Astrocyte (in vitro differentiated cells and primary cell): ENCODE results near the gene ZBTB16. TPM values are rescaled to one million over a fixed set of nuclear protein-coding genes. Genes with fewer than 3 reads are reported as not detected.

Source experiments
- DNase-seq: peaks from one replicate; pipeline ENCODE4 v3.0.0-alpha.2; 2010; ENCODE audit warnings: low read depth
- FAIRE-seq: peaks from 2 replicates; lab custom pipeline; 2011; peaks lifted over from hg19 to GRCh38; lab: Jason Lieb, UNC
- H2AFZ ChIP-seq: 2 replicates; pipeline ENCODE4 v1.6.0; 2012; ENCODE audit warnings: low read depth, low read length, inconsistent platforms
- H3K27ac ChIP-seq: 2 replicates; pipeline ENCODE4 v1.5.1; 2011; ENCODE audit warnings: low read depth, low read length, inconsistent platforms
- H3K27me3 ChIP-seq: 2 replicates; pipeline ENCODE4 v1.6.0; 2011; ENCODE audit warnings: low read length, inconsistent platforms; ENCODE audit not compliant: insufficient read depth
- H3K36me3 ChIP-seq: 2 replicates; pipeline ENCODE4 v1.5.1; 2011; ENCODE audit warnings: low read length, inconsistent platforms; ENCODE audit not compliant: insufficient read depth
- H3K4me1 ChIP-seq: 2 replicates; pipeline ENCODE4 v1.5.1; 2011; ENCODE audit warnings: low read length, inconsistent platforms; ENCODE audit not compliant: insufficient read depth
- H3K4me2 ChIP-seq: 2 replicates; pipeline ENCODE4 v1.6.0; 2012; ENCODE audit warnings: low read length, inconsistent platforms
- H3K4me3 ChIP-seq: 2 replicates; pipeline ENCODE4 v1.5.1; 2011; ENCODE audit warnings: low read depth, mild to moderate bottlenecking, low read length, inconsistent platforms; ENCODE audit not compliant: insufficient read depth
- H3K79me2 ChIP-seq: 2 replicates; pipeline ENCODE4 v1.6.0; 2012; ENCODE audit warnings: mild to moderate bottlenecking, low read length, inconsistent platforms; ENCODE audit not compliant: insufficient read depth
- H3K9ac ChIP-seq: 2 replicates; pipeline ENCODE4 v1.6.0; 2012; ENCODE audit warnings: mild to moderate bottlenecking, low read length, inconsistent platforms
- H3K9me3 ChIP-seq: 2 replicates; pipeline ENCODE4 v1.5.1; 2012; ENCODE audit warnings: low read depth, mild to moderate bottlenecking, low read length, inconsistent platforms; ENCODE audit not compliant: insufficient read depth
- H4K20me1 ChIP-seq: 2 replicates; pipeline ENCODE4 v1.6.0; 2012; ENCODE audit warnings: low read length, inconsistent platforms; ENCODE audit not compliant: insufficient read depth
- H3K27ac Mint-ChIP-seq: one replicate; pipeline ENCODE4 v1.8.0; 2021; ENCODE audit warnings: mild to moderate bottlenecking, mixed read lengths; ENCODE audit not compliant: unreplicated experiment
- H3K27me3 Mint-ChIP-seq: one replicate; pipeline ENCODE4 v1.8.0; 2021; ENCODE audit warnings: low read depth, mixed read lengths; ENCODE audit not compliant: unreplicated experiment
- H3K36me3 Mint-ChIP-seq: one replicate; pipeline ENCODE4 v1.8.0; 2021; ENCODE audit warnings: low read depth, mixed read lengths; ENCODE audit not compliant: unreplicated experiment
- H3K4me1 Mint-ChIP-seq: one replicate; pipeline ENCODE4 v1.8.0; 2021; ENCODE audit warnings: low read depth, mixed read lengths; ENCODE audit not compliant: unreplicated experiment
- H3K4me3 Mint-ChIP-seq: one replicate; pipeline ENCODE4 v1.8.0; 2021; ENCODE audit warnings: mild to moderate bottlenecking, moderate library complexity, mixed read lengths; ENCODE audit not compliant: unreplicated experiment
- H3K9me3 Mint-ChIP-seq: one replicate; pipeline ENCODE4 v1.8.0; 2021; ENCODE audit warnings: mild to moderate bottlenecking, mixed read lengths; ENCODE audit not compliant: unreplicated experiment
- EZH2 ChIP-seq: IDR thresholded peaks from 2 replicates; pipeline ENCODE4 v1.6.1; 2012; ENCODE audit warnings: mild to moderate bottlenecking, low read length, inconsistent platforms; ENCODE audit not compliant: insufficient read depth
- total RNA-seq: library from RNA; stranded (reverse); gene quantifications from 2 replicates; pipeline ENCODE4 v1.2.1, GENCODE V29; 2021
- TF ChIP-seq, protein P1 (sequence below): IDR thresholded peaks from 2 replicates; pipeline ENCODE4 v1.5.1; 2011; ENCODE audit warnings: low read depth, mild to moderate bottlenecking, inconsistent platforms, low read length, moderate library complexity; ENCODE audit not compliant: insufficient read depth

The ZBTB16 gene
- total RNA-seq, 1 donor from 2014 or later: 0.50 TPM

DNA sequence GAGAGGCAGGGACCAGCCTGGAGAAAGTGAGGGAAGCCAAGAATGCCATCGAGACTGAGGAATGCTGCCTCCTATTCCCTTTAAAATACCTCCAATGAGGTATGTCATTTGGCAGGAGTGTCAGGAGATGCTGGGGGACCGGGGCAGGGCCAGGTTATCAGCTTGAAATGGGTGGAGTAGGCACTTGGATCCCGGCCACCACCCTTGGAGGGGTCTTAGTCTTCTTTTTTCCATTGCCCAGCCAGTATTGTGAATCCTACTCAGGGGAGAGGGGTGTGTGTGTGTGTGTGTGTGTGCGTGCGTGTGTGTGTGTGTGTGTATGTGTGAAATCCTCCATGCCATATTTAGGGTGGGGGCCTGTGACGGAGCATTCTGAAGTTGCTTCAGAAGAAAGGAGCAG lies 116.2 kb downstream of the ZBTB16 start:
- Histone ChIP-seq H3K9ac (no peak overlapping the region), H3K4me2 (no peak overlapping the region), H3K9me3 (no peaks in the 10 kb centered on the region), H3K27ac (no peak overlapping the region), H2AFZ (no peak overlapping the region), H3K36me3 (no peaks in the 10 kb centered on the region), H4K20me1 (no peaks in the 10 kb centered on the region), H3K79me2 (no peaks in the 10 kb centered on the region), H3K27me3 (peaks cover 76% of the 10 kb centered on the region), H3K4me1 (no peaks in the 10 kb centered on the region), H3K4me3 (no peak overlapping the region)
- Mint-ChIP-seq H3K9me3 (no peaks in the 10 kb centered on the region), H3K27me3 (peaks cover 76% of the 10 kb centered on the region), H3K4me1 (peaks cover 2% of the 10 kb centered on the region), H3K36me3 (no peaks in the 10 kb centered on the region), H3K4me3 (no peak overlapping the region), H3K27ac (no peak overlapping the region)
- FAIRE-seq: no peak
- no peak for DNase-seq
- no peak for TF ChIP-seq EZH2
- TF ChIP-seq, protein P1, sequence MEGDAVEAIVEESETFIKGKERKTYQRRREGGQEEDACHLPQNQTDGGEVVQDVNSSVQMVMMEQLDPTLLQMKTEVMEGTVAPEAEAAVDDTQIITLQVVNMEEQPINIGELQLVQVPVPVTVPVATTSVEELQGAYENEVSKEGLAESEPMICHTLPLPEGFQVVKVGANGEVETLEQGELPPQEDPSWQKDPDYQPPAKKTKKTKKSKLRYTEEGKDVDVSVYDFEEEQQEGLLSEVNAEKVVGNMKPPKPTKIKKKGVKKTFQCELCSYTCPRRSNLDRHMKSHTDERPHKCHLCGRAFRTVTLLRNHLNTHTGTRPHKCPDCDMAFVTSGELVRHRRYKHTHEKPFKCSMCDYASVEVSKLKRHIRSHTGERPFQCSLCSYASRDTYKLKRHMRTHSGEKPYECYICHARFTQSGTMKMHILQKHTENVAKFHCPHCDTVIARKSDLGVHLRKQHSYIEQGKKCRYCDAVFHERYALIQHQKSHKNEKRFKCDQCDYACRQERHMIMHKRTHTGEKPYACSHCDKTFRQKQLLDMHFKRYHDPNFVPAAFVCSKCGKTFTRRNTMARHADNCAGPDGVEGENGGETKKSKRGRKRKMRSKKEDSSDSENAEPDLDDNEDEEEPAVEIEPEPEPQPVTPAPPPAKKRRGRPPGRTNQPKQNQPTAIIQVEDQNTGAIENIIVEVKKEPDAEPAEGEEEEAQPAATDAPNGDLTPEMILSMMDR: no peak

DNA sequence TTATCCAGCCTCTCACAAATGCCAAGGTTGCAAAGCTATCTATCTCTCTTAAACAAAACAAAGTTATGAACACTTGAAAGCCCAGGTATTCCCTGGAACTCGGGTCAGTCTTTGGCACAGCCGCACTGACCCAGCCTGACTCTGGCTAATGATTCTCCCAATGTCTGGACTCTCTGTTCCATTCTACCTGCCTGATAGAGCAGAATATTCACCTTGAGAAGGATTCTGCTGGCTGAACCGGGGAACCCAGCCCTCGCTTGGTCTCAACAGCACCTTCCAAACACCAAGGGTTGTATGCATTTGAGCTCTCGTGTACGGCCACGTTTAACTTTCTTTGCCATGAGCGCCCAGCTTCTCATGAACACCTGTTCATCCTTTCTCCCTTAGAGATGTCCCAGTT lies 116.8 kb downstream of the ZBTB16 start:
- peaks cover 2% of the 10 kb centered on the region for H3K4me1 Mint-ChIP-seq
- TF ChIP-seq, protein P1: no peak
- no peak for TF ChIP-seq EZH2
- no peak overlapping the region for H2AFZ ChIP-seq
- no peak overlapping the region for H3K4me3 ChIP-seq
- no peaks in the 10 kb centered on the region for H3K9me3 Mint-ChIP-seq
- DNase-seq: no peak
- H3K4me1 ChIP-seq: no peaks in the 10 kb centered on the region
- no peaks in the 10 kb centered on the region for H3K79me2 ChIP-seq
- H4K20me1 ChIP-seq: no peaks in the 10 kb centered on the region
- no peaks in the 10 kb centered on the region for H3K36me3 ChIP-seq
- no peak overlapping the region for H3K27ac Mint-ChIP-seq
- H3K4me3 Mint-ChIP-seq: no peak overlapping the region
- no peak overlapping the region for H3K9ac ChIP-seq
- H3K27ac ChIP-seq: no peak overlapping the region
- no peak overlapping the region for H3K4me2 ChIP-seq
- H3K9me3 ChIP-seq: no peaks in the 10 kb centered on the region
- no peak for FAIRE-seq
- peaks cover 80% of the 10 kb centered on the region for H3K27me3 Mint-ChIP-seq
- H3K36me3 Mint-ChIP-seq: no peaks in the 10 kb centered on the region
- H3K27me3 ChIP-seq: peaks cover 76% of the 10 kb centered on the region

DNA sequence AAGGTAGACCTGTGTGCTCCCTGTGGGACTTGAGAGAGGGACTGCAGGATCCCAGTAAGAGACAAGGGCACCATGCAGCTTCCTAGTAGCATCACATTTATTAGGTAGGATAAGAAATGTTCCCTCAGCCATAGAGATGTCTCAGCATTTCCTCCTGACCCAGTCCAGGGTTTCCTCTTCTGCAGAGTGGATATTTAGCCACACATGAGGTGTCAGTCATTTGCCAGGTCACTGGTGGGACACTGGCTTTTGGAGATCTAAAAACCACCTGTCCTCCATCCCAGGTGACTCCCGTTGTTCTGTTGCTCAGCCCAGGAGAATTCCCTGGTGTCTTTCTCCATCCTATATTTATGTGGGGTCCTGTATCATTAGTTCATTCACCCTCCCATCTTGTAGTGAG lies 119.1 kb downstream of the ZBTB16 start:
- Histone ChIP-seq H3K4me3 (no peak overlapping the region), H4K20me1 (no peaks in the 10 kb centered on the region), H3K27me3 (peaks cover 73% of the 10 kb centered on the region), H3K9ac (no peak overlapping the region), H3K36me3 (no peaks in the 10 kb centered on the region), H3K9me3 (peaks cover 3% of the 10 kb centered on the region), H2AFZ (no peak overlapping the region), H3K4me1 (no peaks in the 10 kb centered on the region), H3K27ac (no peak overlapping the region), H3K4me2 (no peak overlapping the region), H3K79me2 (no peaks in the 10 kb centered on the region)
- Mint-ChIP-seq H3K36me3 (peaks cover 4% of the 10 kb centered on the region), H3K9me3 (no peaks in the 10 kb centered on the region), H3K4me3 (no peak overlapping the region), H3K27ac (no peak overlapping the region), H3K4me1 (no peaks in the 10 kb centered on the region), H3K27me3 (peaks cover 74% of the 10 kb centered on the region)
- DNase-seq (no peak), FAIRE-seq (no peak)
- TF ChIP-seq, protein P1: no peak
- no peak for TF ChIP-seq EZH2
